ENCODE data around the gene FUT6.

The FUT6 gene

GRCh38 chr19:5804516-5805461 lies 34.7 kb downstream of the FUT6 start, which contains the start of gene NRTN:
TSS of gene NRTN (plus strand) at chr19:5805067. CDS start at chr19:5824166, 19,099 bp downstream.
- DNase-seq (ENCODE audit: low spot score), result peak; percentile 83

- peak; percentile 96 for DNase-seq (ENCODE audit: low spot score)
Observed at GRCh38 chr19:5803752-5804515, 35.6 kb downstream of the FUT6 start.

GRCh38 chr19:5803441-5803751 lies 36.1 kb downstream of the FUT6 start:
- DNase-seq (ENCODE audit: low spot score), result no peak

- DNase-seq (ENCODE audit: low spot score), result no peak
Observed at GRCh38 chr19:5801796-5802619, 37.5 kb downstream of the FUT6 start.

GRCh38 chr19:5800361-5801270 lies 38.9 kb downstream of the FUT6 start:
- no peak for DNase-seq (ENCODE audit: low spot score)

- no peak for DNase-seq (ENCODE audit: low spot score)
Observed at GRCh38 chr19:5799247-5800241, 40.0 kb downstream of the FUT6 start.

- no peak for DNase-seq (ENCODE audit: low spot score)
Observed at GRCh38 chr19:5798244-5798643, 41.3 kb downstream of the FUT6 start.

- DNase-seq (ENCODE audit: low spot score), result no peak
Observed at GRCh38 chr19:5795382-5795919, 44.1 kb downstream of the FUT6 start.

GRCh38 chr19:5793188-5793587 lies 46.3 kb downstream of the FUT6 start:
- DNase-seq (ENCODE audit: low spot score), result no peak

- no peak for DNase-seq (ENCODE audit: low spot score)
Observed at GRCh38 chr19:5792224-5792623, 47.3 kb downstream of the FUT6 start.

- peak; percentile 97 for DNase-seq (ENCODE audit: low spot score)
Observed at GRCh38 chr19:5790559-5791520, 48.7 kb downstream of the FUT6 start, which contains the start of gene DUS3L. TSS of gene DUS3L (minus strand) at chr19:5791163. CDS start at chr19:5791141, 22 bp downstream.

- DNase-seq (ENCODE audit: low spot score), result no peak
Observed at GRCh38 chr19:5789886-5790558, 49.5 kb downstream of the FUT6 start.

- DNase-seq (ENCODE audit: low spot score), result no peak
Observed at GRCh38 chr19:5789351-5789761, 50.1 kb downstream of the FUT6 start.

- DNase-seq (ENCODE audit: low spot score), result no peak
Observed at GRCh38 chr19:5788422-5788821, 51.1 kb downstream of the FUT6 start.

- no peak for DNase-seq (ENCODE audit: low spot score)
Observed at GRCh38 chr19:5787409-5788182, 51.9 kb downstream of the FUT6 start.

- DNase-seq (ENCODE audit: low spot score), result no peak
Observed at GRCh38 chr19:5786593-5787408, 52.7 kb downstream of the FUT6 start.

All from germinal center (tissue), 1 donor.